Loucy (cell line): ENCODE data around the gene MEGF8.

ENCODE experiments used
- H2AFZ ChIP-seq: fragments of 200-600 bp; sonication (generic); 2 replicates; pipeline ENCODE4 v1.6.0; 2016; ENCODE audit warnings: antibody characterized with exemption, mild to moderate bottlenecking, low read length, moderate library complexity
- H3F3A ChIP-seq: fragments of 200-600 bp; 2 replicates; pipeline ENCODE4 v1.6.0; 2016; ENCODE audit warnings: antibody characterized with exemption, low read depth, mild to moderate bottlenecking
- H3K27me3 ChIP-seq: fragments of 200-600 bp; sonication (generic); 2 replicates; pipeline ENCODE4 v1.6.1; 2014; ENCODE audit warnings: low read length, mild to moderate bottlenecking; ENCODE audit not compliant: insufficient read depth, poor library complexity, severe bottlenecking
- H3K36me3 ChIP-seq: fragments of 200-600 bp; sonication (generic); 2 replicates; pipeline ENCODE4 v1.6.1; 2016; ENCODE audit warnings: low read length; ENCODE audit not compliant: insufficient read depth
- H3K4me1 ChIP-seq: fragments of 200-600 bp; sonication (generic); 2 replicates; pipeline ENCODE4 v1.5.1; 2014; ENCODE audit warnings: low read length, mild to moderate bottlenecking; ENCODE audit not compliant: insufficient read depth, poor library complexity, severe bottlenecking
- H3K4me2 ChIP-seq: fragments of 200-600 bp; sonication (generic); 2 replicates; pipeline ENCODE4 v1.6.0; 2014; ENCODE audit warnings: antibody characterized with exemption, low read length, low read depth, mild to moderate bottlenecking; ENCODE audit not compliant: poor library complexity, severe bottlenecking
- H3K4me3 ChIP-seq: fragments of 200-600 bp; sonication (generic); 2 replicates; pipeline ENCODE4 v1.5.1; 2014; ENCODE audit warnings: low read length, mild to moderate bottlenecking, mixed read lengths; ENCODE audit not compliant: poor library complexity, severe bottlenecking
- H3K79me2 ChIP-seq: fragments of 200-600 bp; sonication (generic); 2 replicates; pipeline ENCODE4 v1.6.1; 2014; ENCODE audit warnings: low read length; ENCODE audit not compliant: insufficient read depth
- H3K9ac ChIP-seq: fragments of 200-600 bp; sonication (generic); 2 replicates; pipeline ENCODE4 v1.6.0; 2014; ENCODE audit warnings: mild to moderate bottlenecking, low read depth, low read length, moderate library complexity; ENCODE audit not compliant: poor library complexity, severe bottlenecking
- H3K9me2 ChIP-seq: fragments of 200-600 bp; sonication (generic); replicated peaks from 2 replicates; pipeline ENCODE4 v1.6.1; 2016; ENCODE audit warnings: low read depth, low read length, mixed read lengths
- H3K9me3 ChIP-seq: fragments of 200-600 bp; sonication (generic); 2 replicates; pipeline ENCODE4 v1.6.1; 2014; ENCODE audit warnings: mild to moderate bottlenecking, antibody characterized with exemption, low read length, low read depth; ENCODE audit not compliant: insufficient read depth
- H4K20me1 ChIP-seq: fragments of 200-600 bp; sonication (generic); 2 replicates; pipeline ENCODE4 v1.6.0; 2014; ENCODE audit warnings: antibody characterized with exemption, low read length, mild to moderate bottlenecking; ENCODE audit not compliant: insufficient read depth, poor library complexity, severe bottlenecking
- CTCF ChIP-seq: fragments of 200-600 bp; sonication (generic); conservative IDR thresholded peaks from 2 replicates; pipeline ENCODE4 v1.5.1; 2014; ENCODE audit warnings: mild to moderate bottlenecking, antibody characterized with exemption, low read length
- EZH2phosphoT487 ChIP-seq: fragments of 200-600 bp; IDR thresholded peaks from 2 replicates; pipeline ENCODE4 v1.6.1; 2018; ENCODE audit warnings: antibody characterized with exemption, mild to moderate bottlenecking, moderate library complexity, borderline replicate concordance

Gene MEGF8

DNA sequence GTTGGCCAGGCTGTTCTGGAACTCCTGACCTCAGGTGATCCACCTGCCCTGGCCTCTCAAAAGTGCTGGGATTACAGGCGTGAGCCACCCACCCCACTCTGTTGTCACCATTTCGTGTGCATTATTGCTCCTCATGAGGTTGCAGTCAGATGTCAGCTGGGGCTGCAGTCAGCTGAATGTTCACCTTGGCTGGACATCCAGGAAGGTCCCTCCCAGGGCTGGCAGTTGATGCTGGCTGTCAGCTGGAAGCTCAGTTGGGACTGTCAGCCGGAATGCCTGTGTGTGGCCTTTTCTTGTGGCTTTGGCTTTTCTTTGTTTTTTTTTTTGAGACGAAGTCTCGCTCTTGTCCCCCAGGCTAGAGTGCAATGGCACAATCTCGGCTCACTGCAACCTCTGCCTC, 6.6 kb downstream of the MEGF8 start:
- Histone ChIP-seq H3K4me1 (peaks cover 22% of the 10 kb centered on the region), H3F3A (no peaks in the 10 kb centered on the region), H2AFZ (no peak overlapping the region), H3K36me3 (peaks cover 11% of the 10 kb centered on the region; the same call in 1 of the 2 replicates), H3K4me3 (no peak overlapping the region), H4K20me1 (peaks cover 6% of the 10 kb centered on the region), H3K27me3 (no peaks in the 10 kb centered on the region), H3K4me2 (no peak overlapping the region), H3K9me2 (no peaks in the 10 kb centered on the region), H3K9me3 (no peaks in the 10 kb centered on the region), H3K9ac (no peak overlapping the region), H3K79me2 (peaks cover 32% of the 10 kb centered on the region)
- TF ChIP-seq CTCF (no peak), EZH2phosphoT487 (no peak)

- no peak for TF ChIP-seq CTCF
- no peak for TF ChIP-seq EZH2phosphoT487
- Histone ChIP-seq H3K9me2 (no peaks in the 10 kb centered on the region), H2AFZ (no peak overlapping the region), H3K9ac (no peak overlapping the region), H3K4me2 (no peak overlapping the region), H3K4me1 (peaks cover 13% of the 10 kb centered on the region), H3F3A (no peaks in the 10 kb centered on the region), H3K4me3 (no peak overlapping the region), H3K36me3 (peaks cover 12% of the 10 kb centered on the region; the same call in 1 of the 2 replicates), H4K20me1 (peaks cover 5% of the 10 kb centered on the region), H3K79me2 (peaks cover 22% of the 10 kb centered on the region), H3K27me3 (no peaks in the 10 kb centered on the region), H3K9me3 (no peaks in the 10 kb centered on the region)
Observed at GRCh38 chr19:42333018-42333417, 7.6 kb downstream of the MEGF8 start.

DNA sequence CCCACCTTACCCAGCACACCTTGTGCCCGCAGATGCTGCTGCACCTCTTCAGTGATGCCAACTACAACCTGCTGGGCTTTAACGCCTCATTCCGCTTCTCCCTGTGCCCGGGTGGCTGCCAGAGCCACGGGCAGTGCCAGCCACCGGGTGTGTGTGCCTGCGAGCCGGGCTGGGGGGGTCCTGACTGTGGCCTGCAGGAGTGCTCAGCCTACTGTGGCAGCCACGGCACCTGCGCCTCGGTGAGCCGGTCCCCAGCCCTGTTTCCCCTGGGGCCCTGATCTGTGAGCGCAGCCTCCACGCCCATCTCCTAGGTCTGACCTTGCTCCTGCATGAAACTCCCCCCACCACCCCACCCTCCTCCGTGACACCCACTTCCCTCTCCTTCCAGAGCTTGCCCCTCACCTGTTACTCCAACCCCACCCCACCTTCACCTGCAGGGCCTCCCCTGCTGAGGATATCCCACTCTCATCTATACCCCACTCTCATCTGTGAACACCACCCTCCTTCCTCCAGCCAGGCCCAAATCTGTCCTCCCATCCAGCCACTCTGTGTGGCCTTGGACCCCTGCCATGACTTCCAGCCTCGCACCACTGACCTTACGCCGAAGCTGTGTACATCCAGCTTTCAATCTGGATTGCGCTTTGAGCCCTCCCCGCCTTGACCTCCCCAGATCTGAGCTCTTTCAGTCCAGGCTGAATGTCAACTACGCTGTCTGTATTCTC, 8.7 kb downstream of the MEGF8 start:
- Histone ChIP-seq H3K27me3 (no peaks in the 10 kb centered on the region), H3K36me3 (peaks cover 12% of the 10 kb centered on the region; the same call in 1 of the 2 replicates), H2AFZ (no peak overlapping the region), H3K4me2 (no peak overlapping the region), H3K9ac (no peak overlapping the region), H3K4me3 (no peak overlapping the region), H3K4me1 (peaks cover 3% of the 10 kb centered on the region), H3K9me3 (no peaks in the 10 kb centered on the region), H3K79me2 (peaks cover 13% of the 10 kb centered on the region), H4K20me1 (no peaks in the 10 kb centered on the region), H3K9me2 (no peaks in the 10 kb centered on the region), H3F3A (no peaks in the 10 kb centered on the region)
- TF ChIP-seq CTCF = no peak
